HG02798 (cell line): ENCODE data around the gene CPA1.
"Not testable (repeated sequence)": the region's sequence is repeated elsewhere in the genome, so short reads cannot be mapped to it uniquely, and the experiment has no call there.

Experiments
- ATAC-seq: cut with Tn5 transposase; IDR thresholded peaks from one replicate; pipeline ENCODE4 v1.9.1; 2021; ENCODE audit warnings: mild to moderate bottlenecking; ENCODE audit not compliant: unreplicated experiment, poor library complexity

Gene CPA1

GRCh38 chr7:130371046-130371445 lies 9.2 kb upstream of the CPA1 start:
- no peak for ATAC-seq

DNA sequence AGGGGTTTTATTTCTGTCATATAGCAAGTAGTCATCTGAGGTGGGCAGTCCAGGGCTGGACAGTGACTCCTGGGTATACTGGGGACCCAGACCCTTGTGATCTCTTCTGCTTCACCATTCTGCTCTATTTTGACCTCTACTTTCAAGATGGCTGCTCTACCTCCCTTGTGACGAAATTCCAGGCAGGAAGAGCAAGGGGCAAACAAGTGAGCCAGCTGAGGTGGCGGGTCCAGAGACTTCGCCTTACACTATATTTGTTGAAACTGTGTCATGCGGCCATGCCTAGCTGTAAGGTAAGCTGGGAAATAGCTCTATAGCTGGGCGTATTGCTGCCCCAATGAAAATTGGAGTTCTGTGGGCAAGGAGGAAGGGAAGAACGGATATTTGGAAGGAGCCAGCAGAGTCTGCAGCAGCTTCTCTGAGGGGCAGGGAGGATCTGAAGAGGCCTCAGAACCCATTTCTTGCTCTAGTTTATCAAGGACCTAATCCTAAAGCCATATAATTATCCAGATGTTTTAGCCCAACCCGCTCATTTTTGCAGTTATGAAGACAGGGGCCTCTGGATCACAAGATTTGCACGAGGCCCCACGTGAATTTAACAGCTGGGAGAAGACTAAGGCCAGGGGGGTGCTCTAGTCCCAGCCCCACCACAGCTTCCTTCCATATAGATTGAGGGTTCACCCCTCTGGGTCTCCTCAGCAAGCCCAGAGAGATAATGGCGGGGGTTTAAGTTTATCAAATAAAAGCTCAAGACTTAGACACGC lies 7.7 kb upstream of the CPA1 start:
- ATAC-seq: no peak

DNA sequence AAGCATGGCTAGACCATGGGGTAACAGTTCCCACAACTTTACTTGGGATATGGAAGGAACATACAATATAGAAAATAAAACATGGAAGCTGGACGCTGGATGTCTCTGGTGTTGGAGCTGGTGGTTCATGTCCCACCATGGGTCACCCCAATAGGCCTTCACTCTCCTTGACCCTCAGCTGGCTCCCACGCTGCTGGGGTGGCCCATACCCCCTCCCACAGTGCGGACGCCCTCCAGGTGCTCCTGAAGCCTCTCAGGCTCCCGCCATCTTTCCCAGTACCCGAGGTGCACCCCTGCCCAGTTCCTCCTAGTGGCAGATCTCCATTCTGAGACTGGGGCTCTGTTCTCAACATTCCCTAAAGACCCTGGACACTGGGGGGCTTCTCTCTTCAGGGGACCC lies 5.8 kb upstream of the CPA1 start:
- no peak for ATAC-seq

DNA sequence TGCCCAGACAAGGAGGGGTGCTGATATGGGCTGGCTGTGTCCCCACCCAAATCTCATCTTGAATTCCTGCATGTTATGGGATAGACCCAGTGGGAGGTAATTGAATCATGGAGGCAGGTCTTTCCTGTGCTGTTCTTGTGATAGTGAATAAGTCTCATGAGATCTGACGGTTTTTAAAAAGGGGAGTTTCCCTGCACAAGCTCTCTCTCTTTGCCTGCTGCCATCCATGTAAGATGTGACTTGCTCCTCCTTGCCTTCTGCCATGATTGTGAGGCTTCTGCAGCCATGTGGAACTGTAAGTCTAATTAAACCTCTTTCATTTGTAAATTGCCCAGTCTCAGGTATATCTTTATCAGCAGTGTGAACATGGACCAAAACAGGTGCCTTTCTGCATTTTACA lies 3.8 kb upstream of the CPA1 start:
- ATAC-seq: not testable (repeated sequence)

DNA sequence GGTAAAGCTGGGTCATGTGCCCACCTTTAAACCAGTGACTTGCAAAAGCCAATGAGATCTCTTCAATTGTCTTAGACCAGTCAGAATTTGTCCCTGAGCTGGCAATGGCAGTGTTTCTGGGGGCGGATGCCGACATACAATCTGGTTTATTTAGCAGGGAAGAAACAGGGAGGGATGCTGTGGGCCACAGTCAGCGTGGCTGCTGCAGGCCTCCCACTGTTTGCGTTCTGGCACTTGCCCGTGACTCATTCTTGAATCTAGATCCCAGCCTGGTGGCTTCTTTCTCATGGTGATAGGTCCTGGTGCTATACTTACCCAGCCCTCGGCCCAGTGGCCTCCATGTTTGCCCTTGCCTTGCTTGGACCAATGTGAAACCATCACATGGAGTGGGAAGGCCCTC lies 3.1 kb upstream of the CPA1 start:
- ATAC-seq: no peak

DNA sequence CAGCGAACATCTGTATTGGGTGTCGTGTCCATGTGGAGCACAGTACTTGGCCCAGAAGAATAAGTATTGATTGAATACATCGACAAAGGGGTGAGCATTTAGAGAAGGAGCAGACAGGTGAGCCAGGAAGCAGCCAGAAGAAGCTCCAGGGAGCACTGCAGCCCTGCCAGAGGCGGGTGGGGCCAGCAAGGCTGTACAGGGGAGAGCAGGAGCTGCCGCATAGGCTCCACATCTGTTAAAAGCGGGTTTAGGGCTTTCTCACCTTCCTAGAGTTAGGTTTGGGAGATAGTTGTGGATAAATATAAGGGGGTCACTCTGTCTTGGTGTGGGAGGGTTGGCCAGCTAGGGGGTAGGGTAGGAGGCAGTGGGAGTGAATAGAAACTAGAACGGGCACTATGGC lies 1.3 kb upstream of the CPA1 start:
- no peak for ATAC-seq

DNA sequence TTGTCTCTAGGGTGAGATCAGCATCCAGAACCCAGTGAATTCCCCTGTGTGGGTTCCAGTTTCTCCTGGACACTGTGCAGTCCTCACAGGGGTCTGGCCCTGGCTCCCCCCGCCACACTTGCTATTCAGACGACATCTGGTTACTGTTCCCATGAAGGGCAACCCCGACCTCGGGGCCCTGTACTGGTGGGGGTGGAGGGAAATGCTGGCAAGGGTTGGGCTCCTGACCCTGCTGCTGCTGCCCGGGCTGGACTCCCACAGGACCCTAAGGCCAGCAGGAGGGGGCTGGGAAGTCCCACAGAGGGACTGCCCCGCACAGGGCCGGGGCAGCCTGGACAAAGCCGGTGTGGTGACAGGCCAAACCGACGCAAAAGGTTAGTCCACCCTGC lies 768 bp upstream of the CPA1 start:
- ATAC-seq: no peak

GRCh38 chr7:130380861-130381455 lies 664 bp downstream of the CPA1 start:
- no peak for ATAC-seq

GRCh38 chr7:130381468-130382312 lies 1.4 kb downstream of the CPA1 start:
- no peak for ATAC-seq

DNA sequence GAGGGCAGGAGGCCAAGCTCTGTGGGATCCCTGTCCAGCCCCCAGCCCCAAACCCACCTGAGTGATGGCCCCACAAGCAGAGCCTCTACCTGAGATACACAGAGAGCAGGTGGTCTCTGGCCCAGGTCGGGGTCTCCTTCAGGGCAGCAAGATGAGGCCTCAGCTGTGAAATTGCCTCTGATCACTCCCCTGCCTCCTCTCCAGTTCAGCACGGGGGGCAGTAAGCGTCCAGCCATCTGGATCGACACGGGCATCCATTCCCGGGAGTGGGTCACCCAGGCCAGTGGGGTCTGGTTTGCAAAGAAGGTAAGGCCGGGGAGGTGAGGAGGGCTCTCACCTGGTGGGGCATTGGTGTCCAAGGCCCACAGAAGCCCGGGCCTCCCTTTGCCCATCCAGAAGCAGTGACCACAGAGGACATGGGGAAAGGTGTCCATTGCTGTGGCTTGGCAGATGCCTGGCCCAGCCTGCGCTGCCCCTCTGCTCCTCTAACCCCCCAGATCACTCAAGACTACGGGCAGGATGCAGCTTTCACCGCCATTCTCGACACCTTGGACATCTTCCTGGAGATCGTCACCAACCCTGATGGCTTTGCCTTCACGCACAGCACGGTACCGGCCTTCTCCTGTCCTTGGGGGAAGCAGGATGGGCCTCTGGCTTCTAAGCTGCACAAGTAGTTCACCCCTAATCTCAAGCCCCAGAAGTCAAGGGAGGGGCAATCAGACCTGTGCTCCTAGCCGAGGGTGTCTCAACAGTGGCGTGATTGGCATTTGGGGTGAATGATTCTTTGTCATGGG lies 3.1 kb downstream of the CPA1 start:
- ATAC-seq: no peak

DNA sequence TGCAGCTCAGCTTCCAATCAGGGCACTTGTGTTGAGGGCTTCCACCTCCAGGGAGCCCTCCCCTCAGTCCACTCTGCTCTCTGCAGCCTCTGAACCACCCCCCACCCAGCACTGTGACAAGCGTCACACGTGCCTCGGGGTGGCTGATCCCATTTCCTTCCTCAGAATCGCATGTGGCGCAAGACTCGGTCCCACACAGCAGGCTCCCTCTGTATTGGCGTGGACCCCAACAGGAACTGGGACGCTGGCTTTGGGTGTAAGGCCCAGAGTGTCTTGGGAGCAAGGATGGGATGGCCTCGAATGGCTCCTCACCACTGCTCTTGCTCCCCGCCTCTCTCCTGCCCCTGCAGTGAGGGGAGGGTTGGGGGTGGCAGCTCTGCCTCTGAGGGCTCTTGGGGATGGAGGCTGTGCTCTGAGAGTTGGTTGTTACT lies 4.1 kb downstream of the CPA1 start:
- no peak for ATAC-seq

DNA sequence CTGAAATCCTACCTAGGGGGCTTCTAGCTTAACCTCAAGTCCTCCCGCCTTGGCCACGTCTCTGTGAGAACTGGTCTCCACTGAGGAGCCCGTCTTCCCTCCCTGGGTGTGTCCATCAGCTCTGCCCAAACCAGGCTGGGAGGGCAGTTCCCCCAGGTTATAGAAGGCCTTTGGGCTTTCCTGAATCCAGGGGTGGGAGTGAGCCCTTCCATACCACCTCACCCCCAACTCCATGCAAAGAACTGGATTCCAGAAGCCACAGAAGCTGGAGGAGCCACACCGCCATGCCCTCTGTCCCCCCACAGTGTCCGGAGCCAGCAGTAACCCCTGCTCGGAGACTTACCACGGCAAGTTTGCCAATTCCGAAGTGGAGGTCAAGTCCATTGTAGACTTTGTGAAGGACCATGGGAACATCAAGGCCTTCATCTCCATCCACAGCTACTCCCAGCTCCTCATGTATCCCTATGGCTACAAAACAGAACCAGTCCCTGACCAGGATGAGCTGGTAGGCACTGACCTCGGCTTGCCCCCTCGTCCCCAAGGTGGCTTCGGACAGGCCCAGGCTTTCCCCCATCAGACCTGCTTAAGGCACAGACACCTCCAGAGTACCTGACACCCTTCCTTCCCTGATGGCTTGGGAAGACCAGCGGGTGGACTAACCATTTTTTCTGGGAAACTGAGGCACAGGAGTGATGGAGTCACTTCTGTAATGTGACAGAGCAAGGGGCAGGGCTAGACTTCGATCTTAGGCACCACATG lies 4.7 kb downstream of the CPA1 start:
- ATAC-seq: no peak

DNA sequence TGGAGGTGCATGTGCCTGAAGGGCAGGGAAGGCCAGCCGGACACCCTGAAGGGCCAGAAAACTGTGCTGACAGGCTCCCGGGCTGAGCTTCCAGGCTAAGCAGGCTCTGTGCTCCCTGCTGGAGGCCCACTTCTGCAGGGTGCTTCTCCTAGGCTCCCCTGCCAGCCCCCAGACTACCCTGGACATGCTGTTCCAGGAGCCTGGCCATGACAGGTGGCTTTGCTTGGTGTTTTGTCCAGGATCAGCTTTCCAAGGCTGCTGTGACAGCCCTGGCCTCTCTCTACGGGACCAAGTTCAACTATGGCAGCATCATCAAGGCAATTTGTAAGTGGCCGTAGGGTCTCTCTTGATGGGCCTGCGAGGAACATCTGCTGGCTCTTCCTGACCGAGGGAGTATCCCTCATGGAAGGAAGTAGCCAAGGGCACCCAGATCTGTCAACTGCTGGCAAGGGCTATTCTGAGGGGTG lies 5.3 kb downstream of the CPA1 start:
- ATAC-seq: no peak

- no peak for ATAC-seq
Measured at GRCh38 chr7:130386876-130387275, 6.6 kb downstream of the CPA1 start.

DNA sequence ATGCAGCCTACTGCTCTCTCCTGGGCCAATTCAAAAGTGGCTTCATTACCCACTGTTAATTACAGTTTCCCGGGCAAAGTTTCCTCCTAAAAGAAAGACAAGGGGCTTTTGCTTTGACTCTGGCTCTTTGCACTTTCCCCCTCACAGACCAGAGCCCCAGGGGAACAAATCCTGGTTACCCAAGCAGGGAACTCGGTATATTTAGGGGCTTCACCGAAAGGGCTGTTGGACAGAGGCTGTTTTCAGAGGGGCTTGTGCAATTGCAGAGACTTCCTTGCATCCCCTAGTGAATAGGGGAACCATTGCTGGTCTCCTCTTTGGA lies 7.0 kb downstream of the CPA1 start:
- no peak for ATAC-seq

GRCh38 chr7:130387628-130388403 lies 7.5 kb downstream of the CPA1 start:
- no peak for ATAC-seq

DNA sequence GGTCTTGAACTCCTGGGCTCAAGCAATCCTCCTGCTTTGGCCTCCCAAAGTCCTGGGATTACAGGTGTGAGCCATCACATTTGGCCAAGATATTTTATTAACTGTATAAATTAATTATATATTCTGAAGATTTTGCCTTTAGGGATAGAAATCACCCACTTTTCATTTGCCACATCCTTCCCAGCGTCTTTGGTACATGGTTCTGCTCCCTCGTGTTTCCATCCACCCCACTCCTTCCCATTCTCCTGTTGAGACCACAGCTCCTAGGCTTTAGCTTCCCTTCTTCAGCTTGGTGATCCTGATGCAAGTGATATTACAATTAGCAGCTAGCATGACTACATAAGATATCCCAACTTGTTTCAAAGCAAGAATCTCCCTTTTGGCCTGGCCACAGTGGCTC lies 8.4 kb downstream of the CPA1 start:
- no peak for ATAC-seq

DNA sequence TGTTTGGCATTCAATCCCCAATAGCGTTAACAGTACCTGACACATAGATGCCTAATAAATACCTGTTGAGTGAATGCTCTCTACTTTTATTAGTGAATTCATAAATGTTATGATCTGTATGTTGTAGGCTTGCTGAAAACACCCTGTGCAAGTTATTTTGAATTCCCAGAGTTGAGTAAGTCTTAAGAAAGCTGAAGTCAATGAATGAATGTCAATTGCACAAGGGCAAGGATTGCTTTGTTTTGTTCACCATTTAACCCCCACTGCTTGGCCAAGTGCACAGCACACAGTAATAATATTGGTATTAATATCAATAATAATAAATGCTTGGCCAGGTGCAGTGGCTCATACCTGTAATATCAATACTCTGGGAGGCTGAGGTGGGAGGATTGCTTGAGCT lies 10.2 kb downstream of the CPA1 start:
- ATAC-seq: no peak

GRCh38 chr7:130393101-130393561 lies 12.8 kb downstream of the CPA1 start:
- no peak for ATAC-seq
